ENCODE measurements around the gene IFI6. TPM values are rescaled to one million over a fixed set of nuclear protein-coding genes. Genes with fewer than 3 reads are reported as not detected.
A peak's percentile ranks its signal among the peaks of the same experiment; 100 is the strongest.

Gene IFI6
- total and polyA plus RNA-seq, 10 donors: 41.6 to 85.8 (median 62.7) TPM

DNA sequence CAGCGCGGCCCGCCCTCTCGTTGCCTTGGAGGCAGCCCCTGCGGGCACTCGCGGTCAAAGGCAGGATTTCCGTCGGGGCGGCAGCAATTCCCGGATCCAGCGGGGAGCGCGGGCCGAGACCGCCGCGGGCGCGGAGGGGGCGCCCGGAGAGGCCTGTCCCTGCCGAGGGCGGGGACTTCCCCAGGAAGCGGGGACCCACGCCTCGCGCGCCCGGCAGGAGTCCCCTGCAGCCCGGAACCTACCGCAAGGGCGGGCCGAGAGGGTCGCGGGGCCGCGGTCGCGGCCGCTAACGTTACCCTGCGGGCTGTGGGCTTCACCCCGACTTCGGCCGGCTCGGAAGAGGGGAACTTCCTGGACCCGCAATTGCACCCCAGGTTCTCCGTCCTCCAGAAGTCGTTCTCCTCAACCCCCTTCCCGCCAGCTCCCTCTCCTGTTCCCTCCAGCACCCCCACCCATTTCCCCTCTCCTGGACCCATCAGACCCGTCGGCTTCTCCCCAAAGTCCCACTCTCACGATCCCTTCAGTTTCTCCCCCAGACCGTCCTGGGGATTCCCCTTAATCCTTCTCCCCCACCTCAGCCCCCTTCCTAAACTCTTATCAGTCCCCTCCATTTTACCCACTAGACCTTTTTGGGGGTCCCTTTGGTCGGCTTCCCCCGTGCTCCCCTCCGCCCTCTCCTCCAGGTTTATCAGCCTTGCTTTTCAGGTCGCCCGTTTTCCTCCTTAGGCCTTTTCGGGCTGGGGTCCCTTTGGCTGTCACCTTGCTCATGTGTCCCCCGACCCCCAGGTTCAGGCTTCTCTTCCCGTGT is 37.6 kb downstream of the IFI6 start:
- peak overlapping the region; percentile 79 to 98 (median 93) for H3K27ac ChIP-seq
- TF ChIP-seq POLR2A (IDR thresholded peaks at IDR 0.05) (no peak), POLR2AphosphoS5 (IDR thresholded peaks at IDR 0.05) (peak; percentile 72 to 89 (median 84))
- TF ChIP-seq, protein P1, sequence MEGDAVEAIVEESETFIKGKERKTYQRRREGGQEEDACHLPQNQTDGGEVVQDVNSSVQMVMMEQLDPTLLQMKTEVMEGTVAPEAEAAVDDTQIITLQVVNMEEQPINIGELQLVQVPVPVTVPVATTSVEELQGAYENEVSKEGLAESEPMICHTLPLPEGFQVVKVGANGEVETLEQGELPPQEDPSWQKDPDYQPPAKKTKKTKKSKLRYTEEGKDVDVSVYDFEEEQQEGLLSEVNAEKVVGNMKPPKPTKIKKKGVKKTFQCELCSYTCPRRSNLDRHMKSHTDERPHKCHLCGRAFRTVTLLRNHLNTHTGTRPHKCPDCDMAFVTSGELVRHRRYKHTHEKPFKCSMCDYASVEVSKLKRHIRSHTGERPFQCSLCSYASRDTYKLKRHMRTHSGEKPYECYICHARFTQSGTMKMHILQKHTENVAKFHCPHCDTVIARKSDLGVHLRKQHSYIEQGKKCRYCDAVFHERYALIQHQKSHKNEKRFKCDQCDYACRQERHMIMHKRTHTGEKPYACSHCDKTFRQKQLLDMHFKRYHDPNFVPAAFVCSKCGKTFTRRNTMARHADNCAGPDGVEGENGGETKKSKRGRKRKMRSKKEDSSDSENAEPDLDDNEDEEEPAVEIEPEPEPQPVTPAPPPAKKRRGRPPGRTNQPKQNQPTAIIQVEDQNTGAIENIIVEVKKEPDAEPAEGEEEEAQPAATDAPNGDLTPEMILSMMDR (IDR thresholded peaks at IDR 0.05 in 8 of 11, conservative IDR thresholded peaks at IDR 0.05 in 3 of 11): peak in 8 of 11 experiments; percentile 18 to 52 (median 32)
- peak; percentile 94 for DNase-seq
- no peaks in the 10 kb centered on the region for H3K36me3 ChIP-seq
- peak overlapping the region; percentile 31 to 74 (median 49) for H3K4me3 ChIP-seq
- intact Hi-C loops (cut with DNase I; ENCODE audit: low total_unique reads): no loop called here
- 2 to 8% (median 5%) methylated on average over 22 to 63 of the region's 63 CpGs for WGBS, 5 donors
- H3K9me3 ChIP-seq: no peaks in the 10 kb centered on the region
- H3K4me1 ChIP-seq: peaks cover 55 to 99% (median 81%) of the 10 kb centered on the region in 6 donors
- no peaks in the 10 kb centered on the region for H3K27me3 ChIP-seq (replicated peaks in 1 of 7)

DNA sequence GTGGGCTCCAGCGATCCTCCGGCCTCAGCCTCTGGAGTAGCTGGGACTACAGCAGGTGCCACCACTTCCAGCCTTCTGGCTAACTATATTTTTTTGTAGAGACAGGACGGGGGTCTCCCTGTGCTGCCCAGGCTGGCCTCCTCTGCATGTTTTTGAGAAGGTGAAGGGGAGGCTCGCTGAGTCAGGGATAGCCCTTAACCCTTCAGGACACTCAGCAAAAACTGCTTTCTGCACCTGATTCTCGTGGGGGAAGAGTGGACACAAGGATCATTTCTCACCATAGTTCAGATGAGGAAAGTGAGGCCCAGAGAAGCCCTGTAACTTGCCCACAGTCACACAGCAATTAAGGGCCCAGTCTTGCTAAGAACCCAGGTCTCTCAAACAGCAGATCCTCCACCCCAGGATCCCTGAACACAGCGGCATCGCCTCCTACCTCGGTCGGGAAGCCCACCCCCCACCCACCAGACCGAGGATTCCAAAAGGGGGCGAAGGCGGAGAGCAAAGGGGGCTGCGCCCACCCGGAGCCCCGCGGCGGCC is 38.3 kb downstream of the IFI6 start:
- H3K4me1 ChIP-seq: peaks cover 61 to 100% (median 88%) of the 10 kb centered on the region in 6 donors
- H3K36me3 ChIP-seq: no peaks in the 10 kb centered on the region
- H3K9me3 ChIP-seq: no peaks in the 10 kb centered on the region
- peak; percentile 76 for DNase-seq
- TF ChIP-seq POLR2A (IDR thresholded peaks at IDR 0.05) (no peak), POLR2AphosphoS5 (IDR thresholded peaks at IDR 0.05) (no peak)
- TF ChIP-seq, protein P1 (IDR thresholded peaks at IDR 0.05 in 8 of 11, conservative IDR thresholded peaks at IDR 0.05 in 3 of 11): no peak
- WGBS, 5 donors: 16 to 64% (median 19%) methylated on average over 4 to 17 of the region's 17 CpGs
- H3K27ac ChIP-seq: peak overlapping the region; percentile 79 to 98 (median 93)
- no peaks in the 10 kb centered on the region for H3K27me3 ChIP-seq (replicated peaks in 1 of 7)
- intact Hi-C loops (cut with DNase I; ENCODE audit: low total_unique reads): no loop called here
- peak overlapping the region; percentile 31 to 74 (median 49) for H3K4me3 ChIP-seq

DNA sequence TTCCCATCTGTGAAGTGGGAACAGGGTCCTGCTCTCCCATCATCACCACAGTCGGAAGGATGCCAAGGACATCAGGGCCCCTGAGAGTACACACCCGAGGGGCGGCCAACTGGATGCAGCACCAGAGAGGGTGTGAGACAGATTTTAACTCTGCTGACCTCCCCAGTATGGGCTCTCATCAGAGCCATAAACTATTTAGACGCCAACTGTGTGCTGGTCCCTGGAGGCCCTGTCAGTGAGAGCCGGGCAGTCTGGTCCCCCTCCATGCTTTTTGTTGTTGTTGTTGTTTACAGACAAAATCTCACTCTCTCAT is 38.7 kb downstream of the IFI6 start:
- Histone ChIP-seq H3K9me3 (no peaks in the 10 kb centered on the region), H3K36me3 (no peaks in the 10 kb centered on the region), H3K4me1 (peaks cover 64 to 100% (median 93%) of the 10 kb centered on the region in 6 donors), H3K27ac (peak overlapping the region; percentile 79 to 98 (median 93)), H3K27me3 (replicated peaks in 1 of 7) (no peaks in the 10 kb centered on the region), H3K4me3 (peak overlapping the region in 7 of 8 donors; percentile 4 to 74 (median 48))
- intact Hi-C loops (cut with DNase I; ENCODE audit: low total_unique reads): no loop called here
- 49 to 64% (median 61%) methylated on average over 3 to 5 of the region's 5 CpGs for WGBS, 5 donors
- TF ChIP-seq, protein P1 (IDR thresholded peaks at IDR 0.05 in 8 of 11, conservative IDR thresholded peaks at IDR 0.05 in 3 of 11): no peak
- no peak for TF ChIP-seq POLR2AphosphoS5 (IDR thresholded peaks at IDR 0.05)
- no peak for TF ChIP-seq POLR2A (IDR thresholded peaks at IDR 0.05)
- peak; percentile 78 for DNase-seq

Data from spleen (tissue), 11 donors.